GM23338 (cell line): ENCODE results near the gene RNASEH2A. TPM values are rescaled to one million over a fixed set of nuclear protein-coding genes. Genes with fewer than 3 reads are reported as not detected.

Experiments
- CREB1 ChIP-seq: fragments of 250-450 bp; sonication (Bioruptor Pico); IDR thresholded peaks from 2 replicates; pipeline ENCODE4 v1.5.0; 2020; ENCODE audit warnings: low read depth, mild to moderate bottlenecking, moderate library complexity
- CTCF ChIP-seq, 2 experiments: fragments of 200-600 bp in 1 of 2; sonication (generic) in 1 of 2; conservative IDR thresholded peaks; 2 replicates each; pipeline versions ENCODE4 v1.5.1 to v1.6.1; 2016 to 2017; ENCODE audit warnings: antibody characterized with exemption in 2 of 2, low read depth in 2 of 2, mild to moderate bottlenecking in 2 of 2, moderate library complexity in 1 of 2
- JUNB ChIP-seq: IDR thresholded peaks from one replicate; pipeline ENCODE4 v1.6.1; 2016; ENCODE audit warnings: antibody characterized with exemption; ENCODE audit not compliant: unreplicated experiment
- STAT1 ChIP-seq: IDR thresholded peaks from one replicate; pipeline ENCODE4 v1.6.1; 2016; ENCODE audit warnings: antibody characterized with exemption; ENCODE audit not compliant: unreplicated experiment
- ZNF331 ChIP-seq: fragments of 250-450 bp; sonication (Bioruptor Pico); IDR thresholded peaks from 2 replicates; pipeline ENCODE4 v1.5.0; 2020; ENCODE audit warnings: low read depth, mild to moderate bottlenecking, moderate library complexity
- ZNF462 ChIP-seq: fragments of 250-450 bp; sonication (Bioruptor Pico); IDR thresholded peaks from 2 replicates; pipeline ENCODE4 v1.5.0; 2020; ENCODE audit warnings: mild to moderate bottlenecking, moderate library complexity
- polyA plus RNA-seq: library from polyadenylated mRNA; unstranded; fragments of >200 nt; fragmentation: Nextera tagmentation; extraction: Ambion mirVana; gene quantifications from 2 replicates; pipeline ENCODE4 v1.2.1, GENCODE V29; 2016
- total RNA-seq: library from RNA; depleted of rRNA; stranded (reverse); fragments of >200 nt; shearing (Covaris generic); gene quantifications from 2 replicates; pipeline ENCODE4 v1.2.3, GENCODE V29; 2014

The RNASEH2A gene
- total and polyA plus RNA-seq, 2 experiments from 2014 or later = 39.4 to 68.2 TPM

GRCh38 chr19:12838886-12839756 lies 32.7 kb downstream of the RNASEH2A start (continued):
- TF ChIP-seq ZNF462 (CRISPR knock-in tag) (no peak), STAT1 (no peak), CTCF (conservative IDR thresholded peaks at IDR 0.05; ENCODE audit: low read depth in 2 of 2) (no peak), JUNB (no peak), CREB1 (CRISPR knock-in tag) (no peak), ZNF331 (CRISPR knock-in tag) (no peak)
